H9 (cell line): ENCODE measurements around the gene ITGBL1. TPM values are rescaled to one million over a fixed set of nuclear protein-coding genes. Genes with fewer than 3 reads are reported as not detected.

ENCODE experiments used
- DNase-seq: peaks from one replicate; pipeline ENCODE4 v3.0.0-alpha.2; 2017
- H2AFZ ChIP-seq: one replicate; pipeline ENCODE4 v1.6.1; 2013; ENCODE audit warnings: mild to moderate bottlenecking, low read length, control low read depth, moderate library complexity
- H2AK5ac ChIP-seq: 2 replicates; pipeline ENCODE4 v1.6.1; 2013; ENCODE audit warnings: low read length, control low read depth, mixed read lengths; ENCODE audit not compliant: insufficient read length
- H2BK120ac ChIP-seq: one replicate; pipeline ENCODE4 v1.6.1; 2013; ENCODE audit warnings: low read depth, mild to moderate bottlenecking, low read length, control low read depth, inconsistent platforms; ENCODE audit not compliant: poor library complexity, severe bottlenecking
- H2BK12ac ChIP-seq: 2 replicates; pipeline ENCODE4 v1.6.1; 2013; ENCODE audit warnings: low read length, control low read depth, mixed read lengths, low read depth; ENCODE audit not compliant: insufficient read length
- H2BK15ac ChIP-seq: 2 replicates; pipeline ENCODE4 v1.6.1; 2013; ENCODE audit warnings: low read depth, low read length, control low read depth
- H2BK20ac ChIP-seq: one replicate; pipeline ENCODE4 v1.6.1; 2013; ENCODE audit warnings: low read depth, mild to moderate bottlenecking, low read length, control low read depth, inconsistent platforms; ENCODE audit not compliant: poor library complexity, severe bottlenecking
- H2BK5ac ChIP-seq: 2 replicates; pipeline ENCODE4 v1.6.1; 2013; ENCODE audit warnings: low read length, control low read depth, mixed read lengths; ENCODE audit not compliant: insufficient read length
- H3K14ac ChIP-seq: 2 replicates; pipeline ENCODE4 v1.6.1; 2013; ENCODE audit warnings: low read length, control low read depth; ENCODE audit not compliant: insufficient read depth
- H3K18ac ChIP-seq: 2 replicates; pipeline ENCODE4 v1.6.1; 2013; ENCODE audit warnings: low read depth, mild to moderate bottlenecking, mixed read lengths, low read length, control low read depth; ENCODE audit not compliant: insufficient read length
- H3K23ac ChIP-seq: 2 replicates; pipeline ENCODE4 v1.6.1; 2013; ENCODE audit warnings: low read length, control low read depth, mixed read lengths, low read depth; ENCODE audit not compliant: insufficient read length
- H3K23me2 ChIP-seq: 2 replicates; pipeline ENCODE4 v1.6.1; 2013; ENCODE audit warnings: low read depth, mild to moderate bottlenecking, mixed read lengths, low read length, control low read depth; ENCODE audit not compliant: insufficient read length, poor library complexity, severe bottlenecking
- H3K27ac ChIP-seq: 2 replicates; pipeline ENCODE4 v1.5.1; 2013; ENCODE audit warnings: low read length, control low read depth, mixed read lengths, low read depth; ENCODE audit not compliant: insufficient read length
- H3K27me3 ChIP-seq: 2 replicates; pipeline ENCODE4 v1.6.1; 2013; ENCODE audit warnings: low read length, control low read depth, inconsistent platforms; ENCODE audit not compliant: insufficient read depth
- H3K4ac ChIP-seq: 2 replicates; pipeline ENCODE4 v1.6.1; 2013; ENCODE audit warnings: low read depth, mild to moderate bottlenecking, control low read depth, inconsistent platforms, low read length, moderate library complexity
- H3K4me1 ChIP-seq: 2 replicates; pipeline ENCODE4 v1.6.1; 2013; ENCODE audit warnings: low read length, control low read depth, inconsistent platforms; ENCODE audit not compliant: insufficient read depth
- H3K4me2 ChIP-seq: 2 replicates; pipeline ENCODE4 v1.6.1; 2013; ENCODE audit warnings: low read length, control low read depth, mixed read lengths; ENCODE audit not compliant: insufficient read length, insufficient read depth
- H3K56ac ChIP-seq: 2 replicates; pipeline ENCODE4 v1.6.1; 2013; ENCODE audit warnings: low read depth, mild to moderate bottlenecking, mixed read lengths, low read length, control low read depth; ENCODE audit not compliant: insufficient read length
- H3K79me1 ChIP-seq: 2 replicates; pipeline ENCODE4 v1.6.1; 2013; ENCODE audit warnings: low read depth, mild to moderate bottlenecking, moderate library complexity, low read length, control low read depth, inconsistent platforms; ENCODE audit not compliant: insufficient read depth, poor library complexity, severe bottlenecking
- H3K79me2 ChIP-seq: 2 replicates; pipeline ENCODE4 v1.6.1; 2013; ENCODE audit warnings: low read length, control low read depth, inconsistent platforms; ENCODE audit not compliant: insufficient read depth
- H3K9ac ChIP-seq: 2 replicates; pipeline ENCODE4 v1.6.1; 2013; ENCODE audit warnings: low read length, control low read depth, mixed read lengths; ENCODE audit not compliant: insufficient read length; ENCODE audit errors: extremely low read depth
- H3K9me3 ChIP-seq: one replicate; pipeline ENCODE4 v1.6.1; 2013; ENCODE audit warnings: low read depth, low read length, inconsistent platforms; ENCODE audit not compliant: control insufficient read depth
- H3T11ph ChIP-seq: one replicate; pipeline ENCODE4 v1.6.1; 2013; ENCODE audit warnings: mild to moderate bottlenecking, low read length, control low read depth, inconsistent platforms
- H4K20me1 ChIP-seq: one replicate; pipeline ENCODE4 v1.6.1; 2013; ENCODE audit not compliant: control insufficient read depth, insufficient read length, insufficient read depth
- H4K5ac ChIP-seq: 2 replicates; pipeline ENCODE4 v1.6.1; 2013; ENCODE audit warnings: low read depth, mild to moderate bottlenecking, mixed read lengths, low read length, control low read depth; ENCODE audit not compliant: insufficient read length
- H4K8ac ChIP-seq: replicated peaks from 2 replicates; pipeline ENCODE4 v1.6.1; 2013; ENCODE audit warnings: low read length, control low read depth, mixed read lengths, low read depth; ENCODE audit not compliant: insufficient read length
- H4K91ac ChIP-seq: 2 replicates; pipeline ENCODE4 v1.6.1; 2013; ENCODE audit warnings: low read depth, mild to moderate bottlenecking, moderate library complexity, mixed read lengths, low read length, control low read depth; ENCODE audit not compliant: insufficient read length
- H3K27ac Mint-ChIP-seq, 3 experiments: 2 replicates in 2 of 3; 3 replicates in 1 of 3; pipeline ENCODE4 v1.8.0; 2020 to 2021; ENCODE audit warnings: mixed read lengths in 3 of 3, mild to moderate bottlenecking in 1 of 3, moderate library complexity in 1 of 3
- H3K27me3 Mint-ChIP-seq: 2 replicates; pipeline ENCODE4 v1.8.0; 2021; ENCODE audit warnings: low read depth, mild to moderate bottlenecking, moderate library complexity, mixed read lengths
- H3K36me3 Mint-ChIP-seq, 3 experiments: 2 replicates in 2 of 3; 3 replicates in 1 of 3; pipeline ENCODE4 v1.8.0; 2020 to 2021; ENCODE audit warnings: low read depth in 3 of 3, mixed read lengths in 3 of 3; ENCODE audit not compliant: insufficient read depth in 1 of 3
- H3K4me1 Mint-ChIP-seq, 2 experiments: 2 replicates each; pipeline ENCODE4 v1.8.0; 2020; ENCODE audit warnings: mixed read lengths in 2 of 2
- H3K4me3 Mint-ChIP-seq, 2 experiments: 2 replicates in 1 of 2; 3 replicates in 1 of 2; pipeline ENCODE4 v1.8.0; 2020 to 2021; ENCODE audit warnings: mild to moderate bottlenecking in 2 of 2, mixed read lengths in 2 of 2, moderate library complexity in 1 of 2
- H3K9me3 Mint-ChIP-seq, 2 experiments: 2 replicates in 1 of 2; 3 replicates in 1 of 2; pipeline ENCODE4 v1.8.0; 2020; ENCODE audit warnings: mild to moderate bottlenecking in 2 of 2, mixed read lengths in 2 of 2, moderate library complexity in 1 of 2
- CTCF ChIP-seq: fragments of 200-600 bp; sonication (generic); conservative IDR thresholded peaks from 3 replicates; pipeline ENCODE4 v1.8.0; 2021; ENCODE audit warnings: antibody characterized with exemption, mild to moderate bottlenecking
- WGBS: extraction: QIAGEN DNeasy Blood & Tissue Kit; methylation state at CpG from one replicate; pipeline ENCODE4 v1.1.7; 2013; ENCODE audit warnings: missing lambda C conversion rate, low lambda C conversion rate, mixed read lengths; ENCODE audit not compliant: insufficient read length; ENCODE audit errors: extremely low coverage; 5-methylcytosine and 5-hydroxymethylcytosine counted together
- total RNA-seq: library from RNA; stranded (reverse); gene quantifications from 2 replicates; pipeline ENCODE4 v1.2.1, GENCODE V29; 2021

The ITGBL1 gene
- total RNA-seq, 1 experiment from 2014 or later: not detected

- H2AK5ac ChIP-seq: no peak overlapping the region
- H2BK12ac ChIP-seq: no peak overlapping the region
- no peak overlapping the region for H2BK20ac ChIP-seq
- no peak overlapping the region for H4K8ac ChIP-seq
- Mint-ChIP-seq H3K27ac (no peak overlapping the region), H3K9me3 (peaks cover 0 to 3% of the 10 kb centered on the region in 2 experiments; a peak in 2 of 5 replicates), H3K4me1 (peaks cover 13 to 17% of the 10 kb centered on the region in 2 experiments), H3K4me3 (no peak overlapping the region), H3K27me3 (no peaks in the 10 kb centered on the region), H3K36me3 (no peaks in the 10 kb centered on the region; a peak in 1 of 7 replicates)
- H3K4me1 ChIP-seq: no peaks in the 10 kb centered on the region
- no peak overlapping the region for H2AFZ ChIP-seq
- no peak overlapping the region for H4K5ac ChIP-seq
- no peak overlapping the region for H3K23ac ChIP-seq
- no peak overlapping the region for H3K9ac ChIP-seq
- TF ChIP-seq CTCF: no peak
- no peak overlapping the region for H3K14ac ChIP-seq
- H2BK15ac ChIP-seq: no peak overlapping the region
- no CpG with 5 or more reads among the region's 2 CpGs for WGBS
- H3K79me2 ChIP-seq: no peaks in the 10 kb centered on the region
- H2BK5ac ChIP-seq: no peak overlapping the region
- no peaks in the 10 kb centered on the region for H3K9me3 ChIP-seq
- H3K56ac ChIP-seq: no peak overlapping the region
- H4K20me1 ChIP-seq: no peaks in the 10 kb centered on the region
- H3T11ph ChIP-seq: no peak overlapping the region
- H3K23me2 ChIP-seq: no peaks in the 10 kb centered on the region
- no peak overlapping the region for H3K4ac ChIP-seq
- no peaks in the 10 kb centered on the region for H3K79me1 ChIP-seq
- DNase-seq: no peak
- no peak overlapping the region for H3K27ac ChIP-seq
- no peak overlapping the region for H3K4me2 ChIP-seq
- H3K18ac ChIP-seq: no peak overlapping the region
- no peak overlapping the region for H4K91ac ChIP-seq
- no peaks in the 10 kb centered on the region for H3K27me3 ChIP-seq
- no peak overlapping the region for H2BK120ac ChIP-seq
These were observed 59.3 kb downstream of the ITGBL1 start for GRCh38 chr13:101511766-101512165.
